ENCODE data around the gene PTBP2.

- TF ChIP-seq CTCF (IDR thresholded peaks at IDR 0.05) (no peak), EP300 (IDR thresholded peaks at IDR 0.05) (no peak), POLR2A (IDR thresholded peaks at IDR 0.05) (no peak)
These were observed 94.3 kb downstream of the PTBP2 start for GRCh38 chr1:96815914-96816313.
